HCT116 (cell line): ENCODE data around the gene SMIM10L1. TPM values are rescaled to one million over a fixed set of nuclear protein-coding genes. Genes with fewer than 3 reads are reported as not detected.

Source experiments
- ATAC-seq: fragments of 200-7000 bp; cut with Tn5 transposase; 2 replicates; pipeline ENCODE4 v1.9.1; 2020; ENCODE audit warnings: mild to moderate bottlenecking, moderate library complexity
- BruUV-seq: library from RNA; stranded (reverse); fragments of 400-500 nt; replicated peaks from 2 replicates; lab custom pipeline; 2021; lab: Mats Ljungman, UMichigan
- CTCF ChIA-PET: fragments of 300-600 bp; sonication (Branson Sonifier 250); formaldehyde crosslinking; loops from one replicate; lab custom pipeline; 2021; ENCODE audit warnings: antibody characterized with exemption; lab: Charles Lee
- POLR2A ChIA-PET: fragments of 300-600, 350-600 bp; sonication (Branson Sonifier 250); formaldehyde crosslinking; loops from one replicate; lab custom pipeline; 2021; ENCODE audit warnings: antibody characterized with exemption; lab: Charles Lee
- RAD21 ChIA-PET, 2 experiments: fragments of 300-600 bp; sonication (Branson Sonifier 250); formaldehyde crosslinking; loops; one replicate each; lab custom pipeline; 2023; ENCODE audit warnings: low total read pairs in 2 of 2; ENCODE audit not compliant: uncharacterized antibody in 2 of 2, unreplicated experiment in 2 of 2, low non-redundant PET in 1 of 2; lab: Charles Lee
- DNase-seq: peaks from one replicate; pipeline ENCODE4 v3.0.0-alpha.2; 2010; ENCODE audit warnings: low read depth, low spot score
- H2AFZ ChIP-seq: fragments of 200-600 bp; shearing (Covaris generic), sonication (generic); 2 replicates; pipeline ENCODE4 v1.6.1; 2017; ENCODE audit warnings: low read depth, mixed run types, mixed read lengths, antibody characterized with exemption, low read length; ENCODE audit not compliant: poor library complexity, severe bottlenecking
- H3K27ac ChIP-seq: 2 replicates; pipeline ENCODE4 v1.5.1; 2012; ENCODE audit warnings: low read depth, low read length
- H3K27me3 ChIP-seq: fragments of 200-600 bp; sonication (generic); 2 replicates; pipeline ENCODE4 v1.6.1; 2016; ENCODE audit warnings: mixed run types, low read length, mixed read lengths; ENCODE audit not compliant: insufficient read depth
- H3K36me3 ChIP-seq, 2 experiments: fragments of 200-500 bp in 1 of 2; fragments of 200-600 bp in 1 of 2; sonication (Bioruptor generic) in 1 of 2; sonication (generic) in 1 of 2; 2 replicates each; pipeline versions ENCODE4 v1.5.1 to v1.6.1; 2014 to 2016; ENCODE audit warnings: low read length in 2 of 2, inconsistent platforms in 1 of 2, mixed read lengths in 1 of 2, mixed run types in 1 of 2; ENCODE audit not compliant: insufficient read depth in 2 of 2, control insufficient read depth in 1 of 2
- H3K4me1 ChIP-seq, 2 experiments: fragments of 200-600 bp in 1 of 2; sonication (generic) in 1 of 2; 2 replicates each; pipeline versions ENCODE4 v1.5.1 to v1.6.1; 2012 to 2017; ENCODE audit warnings: low read length in 2 of 2, inconsistent platforms in 1 of 2, mild to moderate bottlenecking in 1 of 2, mixed read lengths in 1 of 2, mixed run types in 1 of 2, moderate library complexity in 1 of 2; ENCODE audit not compliant: insufficient read depth in 2 of 2, control insufficient read depth in 1 of 2
- H3K4me2 ChIP-seq: fragments of 200-600 bp; sonication (generic); 2 replicates; pipeline ENCODE4 v1.6.1; 2017; ENCODE audit warnings: mixed run types, low read length, mixed read lengths
- H3K4me3 ChIP-seq, 2 experiments: fragments of 200-600 bp in 1 of 2; sonication (generic) in 1 of 2; replicated peaks in 1 of 2; 2 replicates each; pipeline ENCODE4 v1.5.1; 2011 to 2016; ENCODE audit warnings: low read length in 2 of 2, control low read depth in 1 of 2, low read depth in 1 of 2, mild to moderate bottlenecking in 1 of 2, mixed read lengths in 1 of 2, mixed run types in 1 of 2
- H3K79me2 ChIP-seq: fragments of 200-600 bp; sonication (generic); 2 replicates; pipeline ENCODE4 v1.6.1; 2017; ENCODE audit warnings: mild to moderate bottlenecking, mixed run types, low read length, moderate library complexity, mixed read lengths; ENCODE audit not compliant: insufficient read depth
- H3K9ac ChIP-seq: fragments of 200-600 bp; sonication (generic); 2 replicates; pipeline ENCODE4 v1.6.1; 2016; ENCODE audit warnings: low read length, mixed read lengths
- H3K9me2 ChIP-seq: fragments of 200-600 bp; sonication (generic), shearing (Covaris generic); 2 replicates; pipeline ENCODE4 v1.6.1; 2017; ENCODE audit warnings: mixed run types, mild to moderate bottlenecking, moderate library complexity; ENCODE audit not compliant: insufficient read depth
- H3K9me3 ChIP-seq, 2 experiments: fragments of 200-500 bp in 1 of 2; fragments of 200-600 bp in 1 of 2; sonication (Bioruptor generic) in 1 of 2; sonication (generic) in 1 of 2; 2 replicates each; pipeline ENCODE4 v1.6.1; 2014 to 2017; ENCODE audit warnings: low read length in 2 of 2, mixed read lengths in 2 of 2, inconsistent platforms in 1 of 2, low read depth in 1 of 2, mild to moderate bottlenecking in 1 of 2, mixed run types in 1 of 2, moderate library complexity in 1 of 2; ENCODE audit not compliant: control insufficient read depth in 1 of 2, insufficient read depth in 1 of 2
- H4K20me1 ChIP-seq: fragments of 200-600 bp; sonication (generic), shearing (Covaris generic); 2 replicates; pipeline ENCODE4 v1.6.1; 2017; ENCODE audit warnings: mixed run types, mild to moderate bottlenecking, moderate library complexity; ENCODE audit not compliant: insufficient read depth
- CBX3 ChIP-seq: IDR thresholded peaks from 2 replicates; pipeline ENCODE4 v1.6.1; 2012; ENCODE audit warnings: low read depth
- CEBPB ChIP-seq: IDR thresholded peaks from 2 replicates; pipeline ENCODE4 v1.6.1; 2012; ENCODE audit warnings: low read depth
- EGR1 ChIP-seq: IDR thresholded peaks from 2 replicates; pipeline ENCODE4 v1.6.1; 2012; ENCODE audit warnings: low read depth
- EZH2 ChIP-seq: fragments of 200-600 bp; sonication (generic); IDR thresholded peaks from 2 replicates; pipeline ENCODE4 v1.6.1; 2017; ENCODE audit warnings: antibody characterized with exemption, mixed run types
- FOSL1 ChIP-seq: IDR thresholded peaks from 2 replicates; pipeline ENCODE4 v1.6.1; 2012; ENCODE audit warnings: low read depth
- POLR2AphosphoS5 ChIP-seq: IDR thresholded peaks from 2 replicates; pipeline ENCODE4 v1.6.1; 2011; ENCODE audit warnings: mild to moderate bottlenecking, low read depth, low read length, moderate library complexity
- RAD21 ChIP-seq: IDR thresholded peaks from 2 replicates; pipeline ENCODE4 v1.6.1; 2012; ENCODE audit warnings: low read depth, mild to moderate bottlenecking
- TCF7L2 ChIP-seq: IDR thresholded peaks from 2 replicates; pipeline ENCODE4 v1.7.0; 2011; ENCODE audit warnings: borderline replicate concordance, inconsistent platforms; ENCODE audit not compliant: insufficient read depth, insufficient read length; ENCODE audit errors: extremely low read depth
- intact Hi-C: fragments of 100-400 bp; cut with micrococcal nuclease; formaldehyde crosslinking; loops from 2 replicates; pipeline ENCODE4 v1.10.0; 2022
- total RNA-seq: library from RNA; stranded (reverse); gene quantifications from one replicate; pipeline ENCODE4 v1.2.1, GENCODE V29; 2021; ENCODE audit not compliant: unreplicated experiment
- TF ChIP-seq, protein P1 (sequence below): IDR thresholded peaks from 2 replicates; pipeline ENCODE4 v1.6.1; 2011; ENCODE audit warnings: mild to moderate bottlenecking, low read length, moderate library complexity; ENCODE audit not compliant: insufficient replicate concordance; ENCODE audit errors: extremely low read depth
- TF ChIP-seq, protein P2 (sequence below): IDR thresholded peaks from 2 replicates; pipeline ENCODE4 v1.6.1; 2012
- TF ChIP-seq, protein P3 (sequence below): IDR thresholded peaks from 2 replicates; pipeline ENCODE4 v1.6.1; 2012
- TF ChIP-seq, protein P4 (sequence below), 3 experiments: fragments of 200-600 bp in 1 of 3; sonication (generic) in 1 of 3; IDR thresholded peaks in 2 of 3; conservative IDR thresholded peaks in 1 of 3; 2 replicates each; pipeline ENCODE4 v1.5.1; 2012 to 2017; ENCODE audit warnings: low read depth in 2 of 3, low read length in 2 of 3, antibody characterized with exemption in 1 of 3, borderline replicate concordance in 1 of 3, control low read depth in 1 of 3, mild to moderate bottlenecking in 1 of 3, mixed read lengths in 1 of 3, mixed run types in 1 of 3, moderate library complexity in 1 of 3; ENCODE audit not compliant: insufficient read depth in 1 of 3

Gene SMIM10L1
- total RNA-seq, 1 experiment from 2014 or later, result 6.4 TPM

DNA sequence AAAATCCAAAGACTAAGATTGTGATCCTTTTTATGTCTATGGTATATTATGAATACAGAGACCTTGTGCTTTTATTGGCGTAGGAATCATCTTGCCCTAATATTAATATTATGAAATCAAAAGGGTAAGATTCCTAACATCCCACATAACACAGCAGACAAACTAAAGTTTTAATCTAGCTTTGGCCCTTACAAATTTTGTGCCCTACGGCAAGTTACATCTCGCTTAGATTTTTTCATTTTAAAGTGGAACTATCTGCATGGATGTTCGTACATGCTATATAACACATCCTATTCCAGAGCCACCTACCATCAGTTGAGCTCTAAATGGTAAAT lies 217 bp upstream of the SMIM10L1 start (continued):
- TF ChIP-seq TCF7L2 (no peak), CEBPB (no peak), FOSL1 (no peak), RAD21 (no peak)
- TF ChIP-seq, protein P1, sequence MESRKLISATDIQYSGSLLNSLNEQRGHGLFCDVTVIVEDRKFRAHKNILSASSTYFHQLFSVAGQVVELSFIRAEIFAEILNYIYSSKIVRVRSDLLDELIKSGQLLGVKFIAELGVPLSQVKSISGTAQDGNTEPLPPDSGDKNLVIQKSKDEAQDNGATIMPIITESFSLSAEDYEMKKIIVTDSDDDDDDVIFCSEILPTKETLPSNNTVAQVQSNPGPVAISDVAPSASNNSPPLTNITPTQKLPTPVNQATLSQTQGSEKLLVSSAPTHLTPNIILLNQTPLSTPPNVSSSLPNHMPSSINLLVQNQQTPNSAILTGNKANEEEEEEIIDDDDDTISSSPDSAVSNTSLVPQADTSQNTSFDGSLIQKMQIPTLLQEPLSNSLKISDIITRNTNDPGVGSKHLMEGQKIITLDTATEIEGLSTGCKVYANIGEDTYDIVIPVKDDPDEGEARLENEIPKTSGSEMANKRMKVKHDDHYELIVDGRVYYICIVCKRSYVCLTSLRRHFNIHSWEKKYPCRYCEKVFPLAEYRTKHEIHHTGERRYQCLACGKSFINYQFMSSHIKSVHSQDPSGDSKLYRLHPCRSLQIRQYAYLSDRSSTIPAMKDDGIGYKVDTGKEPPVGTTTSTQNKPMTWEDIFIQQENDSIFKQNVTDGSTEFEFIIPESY, result no peak

GRCh38 chr12:11171969-11172675 lies 1.1 kb downstream of the SMIM10L1 start:
- CTCF ChIA-PET, result interaction anchor here (1.5 to 2.1 kb wide), 2 partner anchors 28 to 401 kb away, joined by 6 to 9 read pairs; no protein-coding TSS in a partner anchor
- TF ChIP-seq EGR1 (no peak), CBX3 (no peak), EZH2 (no peak), TCF7L2 (no peak), CEBPB (no peak), POLR2AphosphoS5 (no peak)
- TF ChIP-seq, protein P2, sequence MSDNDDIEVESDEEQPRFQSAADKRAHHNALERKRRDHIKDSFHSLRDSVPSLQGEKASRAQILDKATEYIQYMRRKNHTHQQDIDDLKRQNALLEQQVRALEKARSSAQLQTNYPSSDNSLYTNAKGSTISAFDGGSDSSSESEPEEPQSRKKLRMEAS, result no peak
- TF ChIP-seq, protein P3, sequence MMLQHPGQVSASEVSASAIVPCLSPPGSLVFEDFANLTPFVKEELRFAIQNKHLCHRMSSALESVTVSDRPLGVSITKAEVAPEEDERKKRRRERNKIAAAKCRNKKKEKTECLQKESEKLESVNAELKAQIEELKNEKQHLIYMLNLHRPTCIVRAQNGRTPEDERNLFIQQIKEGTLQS, result no peak
- TF ChIP-seq, protein P4, sequence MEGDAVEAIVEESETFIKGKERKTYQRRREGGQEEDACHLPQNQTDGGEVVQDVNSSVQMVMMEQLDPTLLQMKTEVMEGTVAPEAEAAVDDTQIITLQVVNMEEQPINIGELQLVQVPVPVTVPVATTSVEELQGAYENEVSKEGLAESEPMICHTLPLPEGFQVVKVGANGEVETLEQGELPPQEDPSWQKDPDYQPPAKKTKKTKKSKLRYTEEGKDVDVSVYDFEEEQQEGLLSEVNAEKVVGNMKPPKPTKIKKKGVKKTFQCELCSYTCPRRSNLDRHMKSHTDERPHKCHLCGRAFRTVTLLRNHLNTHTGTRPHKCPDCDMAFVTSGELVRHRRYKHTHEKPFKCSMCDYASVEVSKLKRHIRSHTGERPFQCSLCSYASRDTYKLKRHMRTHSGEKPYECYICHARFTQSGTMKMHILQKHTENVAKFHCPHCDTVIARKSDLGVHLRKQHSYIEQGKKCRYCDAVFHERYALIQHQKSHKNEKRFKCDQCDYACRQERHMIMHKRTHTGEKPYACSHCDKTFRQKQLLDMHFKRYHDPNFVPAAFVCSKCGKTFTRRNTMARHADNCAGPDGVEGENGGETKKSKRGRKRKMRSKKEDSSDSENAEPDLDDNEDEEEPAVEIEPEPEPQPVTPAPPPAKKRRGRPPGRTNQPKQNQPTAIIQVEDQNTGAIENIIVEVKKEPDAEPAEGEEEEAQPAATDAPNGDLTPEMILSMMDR (IDR thresholded peaks at IDR 0.05 in 2 of 3, conservative IDR thresholded peaks at IDR 0.05 in 1 of 3; ENCODE audit: borderline replicate concordance in 1 of 3, insufficient read depth in 1 of 3, low read depth in 2 of 3, low read length in 2 of 3), result no peak
- peak overlapping the region; percentile 84 for H3K4me2 ChIP-seq
- peak overlapping the region; percentile 79 for H3K9ac ChIP-seq
- H3K4me3 ChIP-seq, result peak overlapping the region; percentile 77 to 83
- POLR2A ChIA-PET, result interaction anchor here (1.0 to 2.2 kb wide), 4 partner anchors 9 to 14 kb away, joined by 3 to 7 read pairs (median 4); no protein-coding TSS in a partner anchor
- H3K4me1 ChIP-seq, result peaks cover 3 to 13% of the 10 kb centered on the region in 2 experiments; a peak in 2 of 4 replicates
- H2AFZ ChIP-seq, result peak overlapping the region; percentile 49
- peaks cover 3% of the 10 kb centered on the region; the same call in 1 of the 2 replicates for H4K20me1 ChIP-seq
- TSS peak; percentile 83 for BruUV-seq
- H3K9me3 ChIP-seq, result no peaks in the 10 kb centered on the region
- DNase-seq, result no peak
- H3K27ac ChIP-seq, result peak overlapping the region; percentile 94
- intact Hi-C loops, result no loop called here
- H3K36me3 ChIP-seq, result peaks cover 0 to 17% of the 10 kb centered on the region in 2 experiments; a peak in 1 of 4 replicates
- H3K79me2 ChIP-seq, result peaks cover 71% of the 10 kb centered on the region
- no peaks in the 10 kb centered on the region for H3K27me3 ChIP-seq
- no peaks in the 10 kb centered on the region for H3K9me2 ChIP-seq
- RAD21 ChIA-PET, result no interaction called here
- ATAC-seq, result no peak
